Tibial nerve (tissue), 4 donors: ENCODE data around the gene CDC6.

Experiments used
- EP300 ChIP-seq, 2 donors: sonication (generic); formaldehyde crosslinking; IDR thresholded peaks; one replicate each; pipeline ENCODE4 v1.6.1; 2017; ENCODE audit warnings: antibody characterized with exemption in 2 of 2, mild to moderate bottlenecking in 1 of 2
- POLR2A ChIP-seq, 2 donors: fragments of 450-650 bp; IDR thresholded peaks; one replicate each; pipeline ENCODE4 v1.6.1; 2017; ENCODE audit warnings: antibody characterized with exemption in 2 of 2, mild to moderate bottlenecking in 2 of 2, moderate library complexity in 2 of 2
- TF ChIP-seq, protein P1 (sequence below), 5 experiments: fragments of 200-600 bp in 3 of 5; fragments of 450-650 bp in 2 of 5; sonication (generic) in 3 of 5; IDR thresholded peaks; one replicate each; pipeline ENCODE4 v1.5.1; 2016 to 2019; ENCODE audit warnings: antibody characterized with exemption in 5 of 5, mild to moderate bottlenecking in 3 of 5, moderate library complexity in 2 of 5

DNA sequence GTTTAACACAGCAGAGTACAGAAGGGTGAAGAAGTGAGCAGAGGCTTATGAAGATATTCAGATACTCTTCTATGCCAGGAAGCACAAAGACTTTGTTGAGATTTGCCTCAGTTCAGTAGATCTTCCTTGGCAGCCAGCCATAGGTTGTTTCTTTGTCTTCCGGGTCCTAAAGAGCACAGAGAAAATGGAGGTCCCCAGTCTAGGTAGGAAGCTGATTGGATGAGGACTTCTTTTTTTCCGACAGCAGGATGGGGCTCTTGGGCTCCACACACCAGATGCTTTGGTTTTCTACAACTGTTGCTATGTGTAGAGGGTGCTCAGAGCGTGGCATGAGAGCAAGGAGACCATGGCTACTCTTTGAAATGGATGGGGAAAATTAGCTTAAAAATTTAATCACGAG is 8.3 kb upstream of the CDC6 start:
- TF ChIP-seq EP300 (IDR thresholded peaks at IDR 0.05) (no peak), POLR2A (IDR thresholded peaks at IDR 0.05) (no peak)
- TF ChIP-seq, protein P1, sequence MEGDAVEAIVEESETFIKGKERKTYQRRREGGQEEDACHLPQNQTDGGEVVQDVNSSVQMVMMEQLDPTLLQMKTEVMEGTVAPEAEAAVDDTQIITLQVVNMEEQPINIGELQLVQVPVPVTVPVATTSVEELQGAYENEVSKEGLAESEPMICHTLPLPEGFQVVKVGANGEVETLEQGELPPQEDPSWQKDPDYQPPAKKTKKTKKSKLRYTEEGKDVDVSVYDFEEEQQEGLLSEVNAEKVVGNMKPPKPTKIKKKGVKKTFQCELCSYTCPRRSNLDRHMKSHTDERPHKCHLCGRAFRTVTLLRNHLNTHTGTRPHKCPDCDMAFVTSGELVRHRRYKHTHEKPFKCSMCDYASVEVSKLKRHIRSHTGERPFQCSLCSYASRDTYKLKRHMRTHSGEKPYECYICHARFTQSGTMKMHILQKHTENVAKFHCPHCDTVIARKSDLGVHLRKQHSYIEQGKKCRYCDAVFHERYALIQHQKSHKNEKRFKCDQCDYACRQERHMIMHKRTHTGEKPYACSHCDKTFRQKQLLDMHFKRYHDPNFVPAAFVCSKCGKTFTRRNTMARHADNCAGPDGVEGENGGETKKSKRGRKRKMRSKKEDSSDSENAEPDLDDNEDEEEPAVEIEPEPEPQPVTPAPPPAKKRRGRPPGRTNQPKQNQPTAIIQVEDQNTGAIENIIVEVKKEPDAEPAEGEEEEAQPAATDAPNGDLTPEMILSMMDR (IDR thresholded peaks at IDR 0.05) = no peak
